NCI-H1048 (cell line): ENCODE results near the gene CENPC.
"Not testable (repeated sequence)": the region's sequence is repeated elsewhere in the genome, so short reads cannot be mapped to it uniquely, and the experiment has no call there.

Experiments used
- DNase-seq: peaks from one replicate; lab custom pipeline; 2025; lab: John Stamatoyannopoulos, UW

CENPC gene

GRCh38 chr4:67466751-67467150 lies 78.6 kb downstream of the CENPC start:
- no peak for DNase-seq

- DNase-seq, result no peak
These were observed 79.6 kb downstream of the CENPC start for GRCh38 chr4:67465763-67466052.

DNA sequence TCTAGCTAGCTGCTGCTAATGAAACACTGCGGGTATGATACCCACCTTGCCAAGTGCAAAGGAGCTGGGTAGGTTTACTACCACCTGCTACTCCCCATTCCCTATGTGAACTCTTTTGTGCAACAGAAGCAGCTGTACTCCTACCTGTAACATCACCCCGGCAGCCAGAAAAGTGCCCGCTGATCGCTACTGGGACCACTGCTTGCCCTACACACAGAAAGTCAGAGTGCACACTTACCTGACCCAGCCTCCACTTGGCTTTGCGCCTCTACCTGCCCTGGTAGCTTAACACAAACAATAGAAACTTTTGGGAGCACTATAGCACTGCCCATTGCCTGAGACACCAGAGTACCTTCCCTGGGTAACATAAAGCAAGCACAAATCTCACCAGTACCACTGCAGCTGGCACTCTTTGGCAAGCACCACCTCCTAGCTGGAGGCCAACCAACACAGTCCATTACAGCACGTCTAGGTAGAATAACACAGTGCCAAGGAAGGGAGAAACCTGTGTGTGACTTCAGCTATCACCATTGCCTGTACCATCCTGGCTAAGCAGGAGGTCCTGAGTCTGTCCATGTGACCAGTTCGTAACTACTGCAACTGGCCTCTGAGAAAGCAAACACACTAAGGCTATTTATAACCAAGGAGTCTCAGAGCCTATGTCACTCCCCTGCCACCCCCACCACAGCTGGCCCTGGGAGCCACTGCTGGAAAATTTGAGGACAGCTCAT lies 80.1 kb downstream of the CENPC start:
- no peak for DNase-seq

DNA sequence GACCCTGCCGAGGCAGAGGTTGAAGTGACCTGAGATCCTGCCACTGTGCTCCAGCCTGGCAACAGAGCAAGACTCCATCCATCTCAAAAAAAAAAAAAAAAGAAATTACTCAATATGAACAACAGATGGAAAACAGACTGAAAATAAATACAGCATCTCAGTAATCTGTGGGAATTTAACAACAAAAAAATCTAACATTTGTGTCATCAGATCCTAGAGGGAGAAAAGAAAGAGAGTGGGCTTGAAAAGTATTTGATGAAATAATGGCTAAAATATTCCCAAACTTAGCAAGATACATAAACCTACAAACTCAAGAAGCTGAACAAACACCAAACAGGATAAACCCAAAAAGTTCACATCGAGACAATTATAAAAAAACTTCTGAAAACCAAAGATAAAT lies 84.7 kb downstream of the CENPC start:
- DNase-seq, result no peak

DNA sequence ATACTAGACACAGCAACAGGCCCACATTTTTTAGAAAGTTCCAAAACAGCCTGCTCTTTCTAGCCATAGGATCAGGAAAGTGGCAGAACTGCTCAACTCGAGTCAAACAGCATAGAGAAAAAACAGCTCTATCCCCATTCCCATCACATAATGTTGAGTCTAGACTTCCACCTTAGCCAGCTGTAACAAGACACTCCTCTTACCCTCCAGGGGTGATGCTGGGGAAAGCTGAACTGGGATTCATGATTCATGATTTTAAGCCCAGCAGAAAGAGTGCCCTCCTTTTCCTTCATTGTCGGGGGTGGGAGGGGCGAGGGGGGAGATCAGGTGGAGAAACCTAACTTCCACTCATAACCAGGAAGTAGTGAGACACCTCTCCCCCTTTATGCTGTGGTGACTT lies 86.1 kb downstream of the CENPC start:
- DNase-seq, result no peak

- DNase-seq, result no peak
These were observed 88.6 kb downstream of the CENPC start for GRCh38 chr4:67456577-67457196.

DNA sequence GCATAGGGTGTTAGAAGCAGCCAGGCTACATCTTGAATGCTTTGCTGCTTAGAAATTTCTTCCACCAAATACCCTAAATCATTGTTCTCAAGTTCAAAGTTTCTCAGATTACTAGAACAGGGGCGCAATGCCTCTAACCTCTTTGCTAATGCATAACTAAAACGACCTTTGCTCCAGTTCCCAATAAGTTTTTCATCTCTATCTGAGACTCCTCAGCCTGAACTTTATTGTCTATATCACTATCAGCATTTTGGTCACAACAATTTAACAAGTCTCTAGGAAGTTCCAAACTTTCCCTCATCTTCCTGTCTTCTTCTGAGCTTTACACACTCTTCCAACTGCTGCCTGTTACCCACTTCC lies 92.5 kb downstream of the CENPC start:
- DNase-seq, result not testable (repeated sequence)

GRCh38 chr4:67452100-67452845 lies 93.0 kb downstream of the CENPC start:
- no peak for DNase-seq

GRCh38 chr4:67451464-67451863 lies 93.8 kb downstream of the CENPC start:
- no peak for DNase-seq

GRCh38 chr4:67448621-67449020 lies 96.7 kb downstream of the CENPC start:
- no peak for DNase-seq

GRCh38 chr4:67447873-67448272 lies 97.4 kb downstream of the CENPC start:
- DNase-seq, result no peak

- no peak for DNase-seq
These were observed 98.5 kb downstream of the CENPC start for GRCh38 chr4:67446811-67447210.

- not testable (repeated sequence) for DNase-seq
These were observed 99.4 kb downstream of the CENPC start for GRCh38 chr4:67445881-67446280.

GRCh38 chr4:67438975-67439374 lies 106.3 kb downstream of the CENPC start:
- no peak for DNase-seq

DNA sequence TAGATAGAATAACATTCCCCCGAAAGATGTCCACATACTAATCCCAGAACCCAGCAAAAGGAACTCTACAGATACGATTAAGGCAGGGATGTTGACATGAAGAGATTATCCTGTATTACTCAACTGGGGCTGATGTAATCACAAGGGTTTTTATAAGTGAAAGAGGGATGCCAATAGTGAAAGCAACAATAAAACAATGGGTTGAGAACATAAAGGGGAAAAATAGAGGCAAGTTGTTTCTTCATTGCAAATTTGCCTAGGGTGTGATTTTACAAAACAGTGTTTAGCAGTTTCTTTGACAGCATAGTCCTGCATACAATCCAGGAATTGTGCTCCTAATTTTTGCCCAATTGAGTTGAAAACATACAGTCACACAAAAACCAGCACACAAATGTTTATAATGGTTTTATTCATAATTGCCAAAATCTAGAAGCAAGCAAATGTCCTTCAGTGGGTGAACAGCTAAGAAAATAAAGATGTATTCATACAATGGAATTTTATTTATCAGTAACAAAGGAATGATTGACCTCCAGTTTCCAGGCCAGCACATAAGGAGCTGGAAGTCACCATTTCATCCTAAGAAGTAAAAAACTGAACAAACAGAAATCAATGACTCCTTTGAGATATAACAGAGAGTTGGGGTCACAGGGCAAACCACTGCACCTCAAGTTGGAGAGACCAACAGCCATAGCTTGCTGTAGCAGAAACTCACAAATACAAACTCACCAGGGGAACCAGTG lies 107.2 kb downstream of the CENPC start:
- no peak for DNase-seq

GRCh38 chr4:67436742-67437141 lies 108.6 kb downstream of the CENPC start:
- no peak for DNase-seq

- DNase-seq, result no peak
These were observed 114.3 kb downstream of the CENPC start for GRCh38 chr4:67430989-67431388.

GRCh38 chr4:67428819-67429218 lies 116.5 kb downstream of the CENPC start:
- no peak for DNase-seq
